HG02642 (cell line): ENCODE data around the gene DSCAML1.
A peak's percentile ranks its signal among the peaks of the same experiment; 100 is the strongest.

ENCODE experiments used
- ATAC-seq: cut with Tn5 transposase; IDR thresholded peaks from one replicate; pipeline ENCODE4 v1.9.1; 2021; ENCODE audit warnings: mild to moderate bottlenecking; ENCODE audit not compliant: unreplicated experiment, poor library complexity

DSCAML1 gene

GRCh38 chr11:117831661-117832415, 34.8 kb upstream of the DSCAML1 start:
- no peak for ATAC-seq

DNA sequence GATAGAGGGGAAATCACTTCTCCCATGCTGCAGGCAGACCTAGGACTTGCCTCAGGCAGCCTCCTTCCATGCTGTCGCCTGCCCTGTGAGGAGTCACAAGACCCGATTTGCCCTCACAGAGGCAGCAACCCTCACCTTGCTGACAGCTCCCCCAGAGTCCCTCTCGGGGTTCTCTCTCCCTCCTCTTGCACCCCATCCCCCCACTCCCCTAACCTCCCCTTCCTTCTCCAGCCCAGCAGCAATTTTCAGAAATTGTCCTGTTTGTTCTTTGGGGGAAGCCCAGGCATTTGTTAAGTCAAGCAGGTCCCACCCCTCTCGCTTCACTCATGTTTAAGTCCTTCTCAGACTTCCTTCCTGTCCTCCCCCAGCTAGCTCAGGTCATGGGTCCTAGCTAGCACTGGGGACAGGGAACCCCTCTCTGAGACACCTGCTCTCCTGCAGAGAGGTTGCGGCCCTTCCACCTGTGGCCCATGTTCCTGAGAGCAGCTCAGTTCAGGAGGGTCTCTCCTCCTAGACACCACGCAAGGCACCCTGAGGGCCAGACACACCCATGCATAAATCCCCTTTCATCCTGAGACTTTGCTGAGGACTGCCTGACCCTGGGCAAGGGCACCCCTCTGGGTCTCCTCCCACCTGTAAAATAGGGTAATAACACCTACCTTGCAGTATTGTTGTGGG, 33.8 kb upstream of the DSCAML1 start:
- ATAC-seq = no peak

DNA sequence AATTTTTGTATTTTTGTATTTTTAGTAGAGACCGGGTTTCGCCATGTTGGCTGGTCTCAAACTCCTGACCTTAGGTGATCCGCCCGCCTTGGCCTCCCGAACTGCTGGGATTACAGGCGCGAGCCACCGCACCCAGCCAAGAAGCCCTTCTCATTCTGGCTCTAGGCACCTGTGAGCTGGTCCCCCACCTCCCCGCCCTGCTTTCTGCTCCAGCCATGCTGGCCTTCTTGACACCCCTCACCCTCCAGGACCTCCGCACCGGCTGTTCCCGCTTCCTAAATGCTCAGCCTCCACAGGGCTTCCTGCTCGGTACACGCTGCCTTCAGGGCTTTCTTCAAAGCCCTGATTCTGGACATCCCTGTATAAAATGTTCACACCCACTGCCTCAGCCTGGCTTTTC, 33.1 kb upstream of the DSCAML1 start:
- no peak for ATAC-seq

DNA sequence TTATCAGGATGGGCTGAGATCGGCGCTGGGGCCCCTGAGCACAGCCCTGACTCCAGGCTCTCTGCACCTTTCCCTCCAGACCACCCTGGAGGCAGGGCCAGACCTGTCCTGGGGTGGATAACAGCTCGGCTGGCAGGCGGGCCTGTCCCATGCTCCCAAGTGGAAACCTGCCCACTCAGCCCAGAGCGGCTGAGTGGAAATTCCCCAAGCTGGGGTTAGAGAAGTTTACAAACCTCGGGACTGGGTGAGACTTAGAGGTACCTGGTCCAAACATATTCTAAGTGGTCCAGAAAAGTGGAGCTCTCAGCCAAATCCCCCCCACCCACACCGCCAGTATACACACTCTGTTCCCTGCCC, 32.3 kb upstream of the DSCAML1 start:
- no peak for ATAC-seq

GRCh38 chr11:117828611-117829368, 31.8 kb upstream of the DSCAML1 start:
- peak; percentile 57 for ATAC-seq

- no peak for ATAC-seq
Observed at GRCh38 chr11:117827521-117828511, 30.8 kb upstream of the DSCAML1 start.

DNA sequence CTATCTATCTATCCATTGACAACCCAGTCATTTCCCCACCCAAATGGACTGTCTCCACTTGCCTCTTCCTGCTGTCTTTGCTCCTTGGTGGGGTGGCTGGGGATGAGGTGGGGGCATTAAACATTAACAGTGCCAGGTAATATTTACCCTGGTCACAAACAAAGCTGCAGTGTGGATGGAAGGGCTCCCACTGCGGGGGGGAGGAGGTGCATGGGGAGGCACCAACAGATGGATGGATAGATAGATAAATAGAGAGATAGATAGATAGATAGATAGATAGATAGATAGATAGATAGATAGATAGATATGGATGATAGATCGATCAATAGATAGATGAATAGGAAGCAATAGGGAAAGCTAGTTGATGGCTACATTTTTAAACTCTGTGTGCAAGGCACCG, 29.8 kb upstream of the DSCAML1 start:
- no peak for ATAC-seq

- no peak for ATAC-seq
Observed at GRCh38 chr11:117826190-117826570, 29.2 kb upstream of the DSCAML1 start.

GRCh38 chr11:117825538-117826189, 28.6 kb upstream of the DSCAML1 start:
- ATAC-seq = no peak

DNA sequence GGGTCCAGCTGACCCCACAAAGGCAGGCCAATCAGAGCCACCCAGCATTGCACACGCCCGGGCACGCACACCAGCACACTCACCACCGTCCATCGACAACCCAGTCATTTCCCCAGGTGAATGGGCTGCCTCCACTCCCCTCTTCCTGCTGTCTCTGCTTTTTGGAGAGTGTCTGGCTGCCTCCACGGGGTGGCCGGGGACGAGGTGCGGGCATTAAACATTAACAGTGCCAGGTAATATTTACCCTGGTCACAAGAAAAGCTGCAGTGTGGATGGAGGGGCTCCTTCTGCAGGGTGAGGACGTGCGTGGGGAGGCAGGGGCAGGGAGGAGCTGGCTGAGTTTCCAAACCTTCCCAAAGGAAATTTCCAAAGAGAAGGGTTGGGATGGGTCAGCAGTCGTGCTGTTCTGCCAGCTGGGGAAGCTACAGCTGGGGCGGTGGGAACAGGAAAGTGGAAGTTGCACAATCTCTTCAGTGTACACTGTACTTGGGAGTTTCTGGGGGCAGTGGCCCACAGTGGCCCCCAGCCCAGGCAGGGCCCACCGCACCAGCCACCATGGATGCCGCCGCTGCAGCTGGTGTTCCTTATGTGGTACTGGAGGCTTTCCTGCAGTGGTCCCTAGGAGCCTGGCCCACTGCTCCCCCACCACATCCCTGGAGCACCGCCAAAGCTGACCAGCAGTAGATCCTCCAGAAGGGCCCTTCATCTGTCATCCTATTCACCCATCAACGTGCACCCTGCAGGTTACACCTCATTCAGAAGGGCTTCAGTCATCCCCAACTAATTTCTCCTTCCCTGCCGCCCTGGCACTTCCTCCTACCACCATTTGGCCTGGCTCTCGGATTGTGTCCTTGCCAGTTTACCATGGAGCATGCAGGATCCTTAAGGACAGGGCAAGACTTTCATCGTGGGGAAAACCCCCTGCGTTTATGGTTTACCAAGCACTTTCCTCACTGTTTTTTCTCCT, 27.8 kb upstream of the DSCAML1 start, which contains the start of gene FXYD2:
Gene FXYD2, minus strand, starts transcription at position 174 of the 967 bp plus-strand sequence. Its CDS starts 66 bp downstream, at position 108.
- ATAC-seq = no peak

- no peak for ATAC-seq
Observed at GRCh38 chr11:117823946-117824420, 27.0 kb upstream of the DSCAML1 start.

DNA sequence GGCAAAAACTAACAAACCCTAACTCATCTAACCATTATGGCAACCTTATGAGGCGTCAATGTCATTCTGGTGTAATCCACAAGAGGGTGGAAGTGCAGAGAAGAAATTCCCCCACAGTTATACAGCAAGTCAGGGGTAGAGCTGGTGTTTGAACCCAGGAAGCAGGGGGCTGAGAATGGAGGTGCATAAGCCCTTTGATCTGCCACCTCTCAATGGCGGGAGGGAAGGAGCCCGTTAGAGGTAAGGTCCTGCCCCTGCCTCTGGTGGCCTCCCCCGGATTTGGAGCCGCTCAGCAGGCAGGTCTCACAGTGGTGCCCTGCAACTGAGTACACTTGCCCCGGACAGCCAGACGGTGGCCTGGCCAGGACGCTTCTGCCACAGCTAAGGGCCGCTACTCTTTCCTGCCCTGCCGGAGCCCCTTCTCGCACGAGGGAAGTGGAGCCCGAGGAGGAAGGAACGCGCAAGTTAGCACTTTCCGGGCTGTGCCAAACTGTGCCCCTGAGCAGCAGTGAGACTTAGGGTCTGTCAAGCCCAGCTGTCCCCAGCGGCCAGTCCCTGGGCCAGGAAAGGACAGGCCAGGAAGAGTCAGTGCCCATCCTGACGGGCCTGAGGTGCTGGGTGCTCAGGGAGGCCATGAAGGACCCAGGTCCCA, 26.4 kb upstream of the DSCAML1 start:
- no peak for ATAC-seq

DNA sequence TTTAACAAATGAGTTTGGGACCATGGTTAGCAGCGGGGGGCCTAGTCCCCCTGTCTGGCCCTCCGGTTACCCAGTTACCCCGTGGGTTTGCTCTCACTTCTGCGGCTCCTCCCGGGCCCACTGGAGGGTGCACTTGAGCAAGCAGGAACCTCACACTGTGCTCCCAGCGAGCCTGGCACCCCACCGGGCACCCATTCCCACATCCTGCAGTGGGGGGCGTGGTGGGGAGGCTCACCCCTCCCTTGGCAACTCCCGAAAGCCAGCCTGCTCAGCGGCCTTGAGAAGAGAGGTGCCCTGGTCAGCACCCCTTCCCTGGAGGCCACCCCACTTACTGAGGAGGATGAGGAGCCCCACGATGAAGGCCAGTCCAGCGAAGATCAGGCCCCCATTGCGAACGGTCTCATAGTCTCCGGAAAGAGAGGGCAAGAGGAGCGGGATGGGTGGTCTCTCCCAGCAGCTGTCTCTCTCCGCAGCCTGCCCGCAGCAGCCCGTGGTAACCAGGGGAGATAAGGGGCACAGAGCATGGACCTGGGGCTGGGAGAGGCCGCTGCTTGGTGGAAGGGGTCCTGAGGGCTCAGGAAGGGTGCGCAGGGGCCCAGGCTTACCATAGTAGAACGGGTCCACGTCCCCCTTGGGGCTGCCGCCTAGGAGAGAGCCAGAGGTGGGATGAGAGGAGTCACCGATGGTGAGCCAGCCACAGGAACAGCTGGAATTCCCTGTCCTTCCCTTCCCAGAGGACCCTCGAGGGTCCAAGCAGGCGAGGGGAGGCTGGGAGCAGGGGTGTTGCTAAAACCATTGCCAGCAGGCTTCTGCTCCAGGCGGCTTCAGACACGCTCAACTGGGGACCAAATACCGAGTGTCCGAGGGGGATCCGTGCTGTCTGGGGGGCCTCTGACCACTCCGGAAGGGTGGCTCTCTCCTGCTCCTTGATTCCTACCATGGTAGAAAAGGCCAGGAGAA, 25.3 kb upstream of the DSCAML1 start:
- ATAC-seq = no peak

DNA sequence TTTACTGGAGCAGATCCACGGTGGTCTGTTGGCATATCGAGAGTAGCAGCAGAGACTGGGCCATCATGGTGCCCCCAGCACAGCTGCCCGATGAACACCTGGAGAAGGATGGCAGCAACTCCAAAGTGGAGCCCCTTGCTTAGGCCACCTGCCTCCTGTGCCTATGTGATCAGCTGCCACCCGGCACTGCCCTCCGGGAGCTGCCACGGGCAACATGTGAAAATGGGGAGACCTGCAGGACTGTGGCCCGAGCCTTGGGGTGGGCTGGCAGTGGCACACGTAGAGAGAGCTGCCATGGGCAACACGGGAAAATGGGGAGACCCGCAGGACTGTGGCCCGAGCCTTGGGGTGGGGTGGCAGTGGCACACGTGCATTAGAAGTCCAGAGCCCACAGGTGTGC, 24.4 kb upstream of the DSCAML1 start:
- no peak for ATAC-seq

DNA sequence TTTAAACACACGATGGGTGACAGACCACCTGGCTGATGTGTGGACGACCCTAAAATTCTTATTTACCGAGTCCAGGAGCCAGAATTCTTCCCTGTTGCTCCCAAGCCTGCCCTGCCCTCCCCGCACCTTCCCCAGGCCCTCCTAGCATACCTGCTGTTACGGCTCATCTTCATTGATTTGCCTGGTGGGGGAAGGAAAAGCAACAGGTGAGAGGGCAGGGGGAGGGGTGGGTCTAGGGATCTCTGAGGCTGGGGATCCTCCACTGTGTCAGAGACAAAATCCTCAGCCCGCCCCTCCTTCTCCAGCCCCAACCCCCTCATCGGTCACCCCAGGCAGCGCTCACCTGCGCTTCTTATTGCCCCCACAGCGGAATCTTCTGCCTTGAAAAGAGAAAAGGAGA, 23.5 kb upstream of the DSCAML1 start:
- no peak for ATAC-seq

DNA sequence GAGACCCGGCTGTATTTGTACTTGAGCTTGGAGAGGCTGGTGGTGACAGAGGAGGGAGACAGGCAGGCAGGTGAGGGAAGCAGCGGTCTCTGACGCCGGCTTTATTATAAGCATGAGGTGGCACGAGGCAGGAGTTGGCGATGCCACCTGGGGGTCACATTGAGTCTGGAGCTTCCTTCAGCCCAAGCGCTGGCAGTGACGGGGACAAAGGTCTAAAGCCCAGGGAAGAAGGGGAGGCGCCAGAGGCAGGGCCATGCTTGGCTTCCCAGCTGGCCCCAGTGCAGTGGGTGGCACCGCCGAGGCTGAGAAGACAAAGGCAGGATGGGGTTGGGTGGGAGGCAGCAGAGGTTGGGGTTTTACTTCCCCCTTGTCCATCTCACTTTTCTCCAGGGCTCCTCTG, 23.1 kb upstream of the DSCAML1 start:
- ATAC-seq = no peak
